ENCODE measurements around the gene ADAMTS14.

The ADAMTS14 gene

DNA sequence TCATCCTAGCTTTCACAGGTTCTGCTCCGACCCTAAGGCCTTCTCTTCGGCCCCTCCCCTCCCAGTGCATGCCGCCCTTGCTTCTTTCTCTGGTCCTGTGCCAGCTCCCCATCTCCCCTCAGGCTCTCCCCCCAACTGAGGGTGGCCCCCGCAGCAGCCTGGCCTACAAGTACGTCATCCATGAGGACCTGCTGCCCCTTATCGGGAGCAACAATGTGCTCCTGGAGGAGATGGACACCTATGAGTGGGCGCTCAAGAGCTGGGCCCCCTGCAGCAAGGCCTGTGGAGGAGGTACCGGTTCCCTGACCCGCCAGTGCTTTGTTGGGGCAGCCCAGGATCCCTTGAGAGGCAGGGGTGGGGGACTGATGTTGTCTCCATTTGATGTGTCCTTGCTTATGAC is 79.0 kb downstream of the ADAMTS14 start:
- TF ChIP-seq, protein P1, sequence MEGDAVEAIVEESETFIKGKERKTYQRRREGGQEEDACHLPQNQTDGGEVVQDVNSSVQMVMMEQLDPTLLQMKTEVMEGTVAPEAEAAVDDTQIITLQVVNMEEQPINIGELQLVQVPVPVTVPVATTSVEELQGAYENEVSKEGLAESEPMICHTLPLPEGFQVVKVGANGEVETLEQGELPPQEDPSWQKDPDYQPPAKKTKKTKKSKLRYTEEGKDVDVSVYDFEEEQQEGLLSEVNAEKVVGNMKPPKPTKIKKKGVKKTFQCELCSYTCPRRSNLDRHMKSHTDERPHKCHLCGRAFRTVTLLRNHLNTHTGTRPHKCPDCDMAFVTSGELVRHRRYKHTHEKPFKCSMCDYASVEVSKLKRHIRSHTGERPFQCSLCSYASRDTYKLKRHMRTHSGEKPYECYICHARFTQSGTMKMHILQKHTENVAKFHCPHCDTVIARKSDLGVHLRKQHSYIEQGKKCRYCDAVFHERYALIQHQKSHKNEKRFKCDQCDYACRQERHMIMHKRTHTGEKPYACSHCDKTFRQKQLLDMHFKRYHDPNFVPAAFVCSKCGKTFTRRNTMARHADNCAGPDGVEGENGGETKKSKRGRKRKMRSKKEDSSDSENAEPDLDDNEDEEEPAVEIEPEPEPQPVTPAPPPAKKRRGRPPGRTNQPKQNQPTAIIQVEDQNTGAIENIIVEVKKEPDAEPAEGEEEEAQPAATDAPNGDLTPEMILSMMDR (IDR thresholded peaks at IDR 0.05; ENCODE audit: borderline replicate concordance, insufficient read depth, low read depth, low read length): no peak
- H3K4me3 ChIP-seq (ENCODE audit: low read depth, low read length): no peak overlapping the region

DNA sequence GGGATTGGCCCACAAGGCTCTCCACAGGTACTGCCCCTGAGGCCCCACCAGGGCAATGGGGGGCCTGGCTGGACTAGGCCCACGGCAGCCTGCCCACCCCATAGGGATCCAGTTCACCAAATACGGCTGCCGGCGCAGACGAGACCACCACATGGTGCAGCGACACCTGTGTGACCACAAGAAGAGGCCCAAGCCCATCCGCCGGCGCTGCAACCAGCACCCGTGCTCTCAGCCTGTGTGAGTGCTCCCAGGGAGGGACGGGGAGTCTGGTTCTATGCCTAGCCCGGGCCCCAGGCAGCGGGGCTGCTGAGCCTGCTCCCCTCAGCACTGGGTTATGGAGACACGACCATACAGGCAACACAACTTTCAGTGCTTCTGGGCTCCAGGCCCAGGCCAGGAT is 79.7 kb downstream of the ADAMTS14 start:
- TF ChIP-seq, protein P1 (IDR thresholded peaks at IDR 0.05; ENCODE audit: borderline replicate concordance, insufficient read depth, low read depth, low read length): no peak
- no peak overlapping the region for H3K4me3 ChIP-seq (ENCODE audit: low read depth, low read length)

DNA sequence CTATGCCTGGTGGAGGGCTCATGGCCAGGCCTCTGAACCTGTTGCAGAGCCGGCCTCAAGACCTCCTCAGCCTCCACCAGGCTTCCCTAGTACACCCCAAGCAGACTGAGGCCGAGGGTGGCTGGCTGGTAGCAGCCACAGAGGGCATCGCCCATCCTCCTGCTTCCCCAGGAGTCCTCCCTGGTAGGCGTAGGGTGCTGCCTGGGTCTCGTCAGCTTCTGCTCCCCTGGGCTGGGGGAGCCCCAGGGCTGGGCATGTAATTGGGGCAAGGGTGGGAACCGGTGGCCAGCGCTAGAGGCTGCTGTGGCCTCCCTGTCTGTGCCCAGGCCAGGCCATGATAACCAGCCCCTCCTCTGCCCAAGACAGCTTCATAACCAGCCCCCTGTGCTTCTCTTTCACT is 80.3 kb downstream of the ADAMTS14 start:
- TF ChIP-seq, protein P1 (IDR thresholded peaks at IDR 0.05; ENCODE audit: borderline replicate concordance, insufficient read depth, low read depth, low read length): no peak
- H3K4me3 ChIP-seq (ENCODE audit: low read depth, low read length): no peak overlapping the region

DNA sequence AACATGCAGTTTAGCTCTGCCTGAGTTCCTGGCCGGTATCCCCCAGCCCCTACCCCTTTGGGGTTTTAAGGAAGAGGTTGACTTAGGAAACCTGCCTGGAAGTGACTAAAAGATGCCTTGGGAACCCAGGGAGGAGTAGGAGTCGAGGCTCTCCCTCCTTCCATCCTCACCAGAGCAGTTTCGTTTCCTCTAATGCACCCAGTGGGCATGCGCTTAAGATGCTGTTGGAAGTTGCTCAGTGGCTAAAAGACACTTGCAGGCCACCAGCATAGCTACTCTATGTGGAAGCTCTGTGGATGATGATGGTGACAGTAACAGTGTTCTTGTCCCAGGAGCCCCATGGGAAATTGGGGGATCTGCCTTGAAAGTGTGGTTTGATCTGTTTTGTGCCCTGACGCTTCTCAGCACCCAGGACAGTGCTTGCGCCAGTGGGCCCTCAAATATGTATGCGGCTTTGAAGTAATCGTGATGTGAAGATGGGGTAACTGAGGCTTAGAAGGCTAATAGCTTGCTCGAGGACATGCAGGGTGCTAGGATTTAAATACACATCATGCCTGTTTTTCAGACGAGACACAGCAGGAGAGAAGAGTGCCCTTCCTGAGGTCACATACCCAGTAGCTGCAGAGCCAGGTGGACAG is 80.8 kb downstream of the ADAMTS14 start:
- no peak overlapping the region for H3K4me3 ChIP-seq (ENCODE audit: low read depth, low read length)
- TF ChIP-seq, protein P1 (IDR thresholded peaks at IDR 0.05; ENCODE audit: borderline replicate concordance, insufficient read depth, low read depth, low read length): no peak

GRCh38 chr10:70753841-70754621 is 81.7 kb downstream of the ADAMTS14 start:
- H3K4me3 ChIP-seq (ENCODE audit: low read depth, low read length): no peak overlapping the region
- TF ChIP-seq, protein P1 (IDR thresholded peaks at IDR 0.05; ENCODE audit: borderline replicate concordance, insufficient read depth, low read depth, low read length): no peak

GRCh38 chr10:70756700-70757360 is 84.5 kb downstream of the ADAMTS14 start:
- TF ChIP-seq, protein P1 (IDR thresholded peaks at IDR 0.05; ENCODE audit: borderline replicate concordance, insufficient read depth, low read depth, low read length): no peak
- no peak overlapping the region for H3K4me3 ChIP-seq (ENCODE audit: low read depth, low read length)

All from GM12875 (cell line).